Activated T-helper 2 cell treated with anti-CD3 and anti-CD28 coated beads, Interferon-gamma antibody, Interleukin-2, Interleukin-4, amounts not matched to agents 10 μg/mL and 5 μg/mL and 100 μg/mL, durations not matched to agents 14 hours and 24 hours and 36 hours (primary cell): Measurements from ENCODE around the gene ITGA3. TPM values are rescaled to one million over a fixed set of nuclear protein-coding genes. Genes with fewer than 3 reads are reported as not detected.

Source experiments
- total RNA-seq: library from RNA; stranded (reverse); gene quantifications from 2 replicates; pipeline ENCODE4 v1.2.3, GENCODE V29; 2022

ITGA3 gene
- total RNA-seq, 1 donor from 2014 or later, result 10.1 TPM

Other genes starting within 250 kb of the ITGA3 start
- not detected in 2 replicates for gene TAC4, start 208.0 kb upstream of the ITGA3 start, total RNA-seq
- not detected in 2 replicates for gene DLX4, start 86.9 kb upstream of the ITGA3 start, total RNA-seq
- gene DLX3, start 60.9 kb upstream of the ITGA3 start, total RNA-seq, result not detected in 2 replicates
- gene PDK2, start 39.2 kb downstream of the ITGA3 start, total RNA-seq, result 11.0 and 12.1 TPM in 2 replicates
- gene SAMD14, start 74.0 kb downstream of the ITGA3 start, total RNA-seq, result 2.0 and 2.4 TPM in 2 replicates
- 126 and 130 TPM in 2 replicates for gene PPP1R9B, start 94.6 kb downstream of the ITGA3 start, total RNA-seq
- gene SGCA, start 109.9 kb downstream of the ITGA3 start, total RNA-seq, result 0.41 and 0.48 TPM in 2 replicates
- gene COL1A1, start 145.5 kb downstream of the ITGA3 start, total RNA-seq, result 13.9 and 15.5 TPM in 2 replicates
- gene TMEM92, start 218.4 kb downstream of the ITGA3 start, total RNA-seq, result 1.5 and 1.6 TPM in 2 replicates